Measurements from ENCODE around the gene CLDN34. TPM values are rescaled to one million over a fixed set of nuclear protein-coding genes. Genes with fewer than 3 reads are reported as not detected.
A peak's percentile ranks its signal among the peaks of the same experiment; 100 is the strongest.

Gene CLDN34
- total RNA-seq, 1 donor from 2014 or later = 0.38 TPM

GRCh38 chrX:9926002-9926401, 41.2 kb upstream of the CLDN34 start:
- Mint-ChIP-seq H3K27me3 (no peaks in the 10 kb centered on the region), H3K4me3 (ENCODE audit: low read depth) (no peak overlapping the region), H3K27ac (peak overlapping the region; percentile 13), H3K4me1 (ENCODE audit: low read depth) (peaks cover 8% of the 10 kb centered on the region), H3K9me3 (ENCODE audit: low read depth) (peaks cover 18% of the 10 kb centered on the region), H3K36me3 (ENCODE audit: insufficient read depth) (peaks cover 6% of the 10 kb centered on the region)
- DNase-seq (ENCODE audit: low spot score, unreplicated experiment) = no peak
- TF ChIP-seq, protein P1, sequence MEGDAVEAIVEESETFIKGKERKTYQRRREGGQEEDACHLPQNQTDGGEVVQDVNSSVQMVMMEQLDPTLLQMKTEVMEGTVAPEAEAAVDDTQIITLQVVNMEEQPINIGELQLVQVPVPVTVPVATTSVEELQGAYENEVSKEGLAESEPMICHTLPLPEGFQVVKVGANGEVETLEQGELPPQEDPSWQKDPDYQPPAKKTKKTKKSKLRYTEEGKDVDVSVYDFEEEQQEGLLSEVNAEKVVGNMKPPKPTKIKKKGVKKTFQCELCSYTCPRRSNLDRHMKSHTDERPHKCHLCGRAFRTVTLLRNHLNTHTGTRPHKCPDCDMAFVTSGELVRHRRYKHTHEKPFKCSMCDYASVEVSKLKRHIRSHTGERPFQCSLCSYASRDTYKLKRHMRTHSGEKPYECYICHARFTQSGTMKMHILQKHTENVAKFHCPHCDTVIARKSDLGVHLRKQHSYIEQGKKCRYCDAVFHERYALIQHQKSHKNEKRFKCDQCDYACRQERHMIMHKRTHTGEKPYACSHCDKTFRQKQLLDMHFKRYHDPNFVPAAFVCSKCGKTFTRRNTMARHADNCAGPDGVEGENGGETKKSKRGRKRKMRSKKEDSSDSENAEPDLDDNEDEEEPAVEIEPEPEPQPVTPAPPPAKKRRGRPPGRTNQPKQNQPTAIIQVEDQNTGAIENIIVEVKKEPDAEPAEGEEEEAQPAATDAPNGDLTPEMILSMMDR (IDR thresholded peaks at IDR 0.05; ENCODE audit: unreplicated experiment) = no peak

DNA sequence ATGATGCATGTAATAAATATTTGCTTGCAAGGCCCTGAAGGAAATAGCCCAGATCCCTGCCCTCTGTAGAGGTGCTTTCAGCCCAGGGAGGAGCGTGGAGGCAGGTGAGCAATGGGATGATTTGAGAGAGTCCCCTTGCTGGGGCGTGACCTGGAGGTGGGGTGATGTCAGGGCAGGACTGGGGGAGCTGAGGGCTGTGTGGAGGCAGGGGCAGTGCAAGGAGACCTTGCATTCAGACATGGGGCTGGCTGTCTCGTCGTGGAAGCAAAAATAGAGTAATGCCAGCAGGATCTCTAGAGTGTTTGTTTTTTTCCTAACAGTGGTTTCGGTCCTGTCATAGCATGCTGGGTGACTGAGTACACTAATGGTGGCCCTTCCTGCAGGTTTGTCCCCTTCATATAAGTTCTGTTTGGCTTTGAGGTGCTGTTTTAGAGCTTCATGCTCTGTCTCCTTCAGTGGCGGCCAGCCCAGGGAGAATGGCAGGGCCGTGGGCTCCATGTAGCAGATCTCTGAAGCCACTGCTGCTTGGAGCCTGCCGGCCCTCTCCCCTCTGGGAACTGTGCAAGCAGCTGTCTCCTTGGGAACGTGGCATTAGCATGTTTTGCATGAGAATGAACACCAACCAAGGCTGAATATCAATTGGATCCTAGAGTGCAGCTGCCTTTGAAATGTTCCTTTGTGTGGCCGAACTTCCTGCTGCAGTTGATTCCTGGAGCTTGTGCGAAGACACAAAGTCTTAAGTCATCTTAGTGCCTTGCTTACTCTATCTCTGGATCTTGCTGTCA, 39.3 kb upstream of the CLDN34 start:
- H3K4me1 Mint-ChIP-seq (ENCODE audit: low read depth) = peaks cover 8% of the 10 kb centered on the region
- TF ChIP-seq, protein P1 (IDR thresholded peaks at IDR 0.05; ENCODE audit: unreplicated experiment) = no peak
- H3K36me3 Mint-ChIP-seq (ENCODE audit: insufficient read depth) = peaks cover 6% of the 10 kb centered on the region
- no peak overlapping the region for H3K4me3 Mint-ChIP-seq (ENCODE audit: low read depth)
- no peak for DNase-seq (ENCODE audit: low spot score, unreplicated experiment)
- peaks cover 15% of the 10 kb centered on the region for H3K9me3 Mint-ChIP-seq (ENCODE audit: low read depth)
- H3K27me3 Mint-ChIP-seq = no peaks in the 10 kb centered on the region
- H3K27ac Mint-ChIP-seq = peak overlapping the region; percentile 74

GRCh38 chrX:9935436-9935835, 31.7 kb upstream of the CLDN34 start:
- peaks cover 6% of the 10 kb centered on the region for H3K36me3 Mint-ChIP-seq (ENCODE audit: insufficient read depth)
- H3K9me3 Mint-ChIP-seq (ENCODE audit: low read depth) = peaks cover 6% of the 10 kb centered on the region
- H3K4me3 Mint-ChIP-seq (ENCODE audit: low read depth) = no peak overlapping the region
- no peaks in the 10 kb centered on the region for H3K27me3 Mint-ChIP-seq
- H3K27ac Mint-ChIP-seq = no peak overlapping the region
- no peak for DNase-seq (ENCODE audit: low spot score, unreplicated experiment)
- no peaks in the 10 kb centered on the region for H3K4me1 Mint-ChIP-seq (ENCODE audit: low read depth)
- TF ChIP-seq, protein P1 (IDR thresholded peaks at IDR 0.05; ENCODE audit: unreplicated experiment) = no peak

GRCh38 chrX:9937761-9938160, 29.4 kb upstream of the CLDN34 start:
- peaks cover 3% of the 10 kb centered on the region for H3K9me3 Mint-ChIP-seq (ENCODE audit: low read depth)
- no peaks in the 10 kb centered on the region for H3K4me1 Mint-ChIP-seq (ENCODE audit: low read depth)
- no peaks in the 10 kb centered on the region for H3K27me3 Mint-ChIP-seq
- H3K27ac Mint-ChIP-seq = no peak overlapping the region
- TF ChIP-seq, protein P1 (IDR thresholded peaks at IDR 0.05; ENCODE audit: unreplicated experiment) = no peak
- H3K36me3 Mint-ChIP-seq (ENCODE audit: insufficient read depth) = peaks cover 14% of the 10 kb centered on the region
- H3K4me3 Mint-ChIP-seq (ENCODE audit: low read depth) = no peak overlapping the region
- DNase-seq (ENCODE audit: low spot score, unreplicated experiment) = no peak

GRCh38 chrX:9938516-9938915, 28.6 kb upstream of the CLDN34 start:
- Mint-ChIP-seq H3K9me3 (ENCODE audit: low read depth) (peaks cover 3% of the 10 kb centered on the region), H3K27me3 (no peaks in the 10 kb centered on the region), H3K27ac (no peak overlapping the region), H3K4me1 (ENCODE audit: low read depth) (no peaks in the 10 kb centered on the region), H3K4me3 (ENCODE audit: low read depth) (no peak overlapping the region), H3K36me3 (ENCODE audit: insufficient read depth) (peaks cover 12% of the 10 kb centered on the region)
- no peak for DNase-seq (ENCODE audit: low spot score, unreplicated experiment)
- TF ChIP-seq, protein P1 (IDR thresholded peaks at IDR 0.05; ENCODE audit: unreplicated experiment) = no peak
